ENCODE measurements around the gene RIPPLY2.
A peak's percentile ranks its signal among the peaks of the same experiment; 100 is the strongest.
"Not testable (repeated sequence)": the region's sequence is repeated elsewhere in the genome, so short reads cannot be mapped to it uniquely, and the experiment has no call there.

Gene RIPPLY2

GRCh38 chr6:83873869-83874268 is 20.7 kb downstream of the RIPPLY2 start:
- peaks cover 48% of the 10 kb centered on the region for H3K4me1 Mint-ChIP-seq
- peak overlapping the region; percentile 23 for H3K27ac Mint-ChIP-seq
- no peak for ATAC-seq
- H3K9me3 Mint-ChIP-seq, result peaks cover 4% of the 10 kb centered on the region
- no peaks in the 10 kb centered on the region for H3K27me3 Mint-ChIP-seq
- H3K36me3 Mint-ChIP-seq, result peaks cover 51% of the 10 kb centered on the region
- H3K4me3 Mint-ChIP-seq, result no peak overlapping the region

GRCh38 chr6:83875843-83876242 is 22.7 kb downstream of the RIPPLY2 start:
- ATAC-seq, result no peak
- peaks cover 67% of the 10 kb centered on the region for H3K4me1 Mint-ChIP-seq
- H3K4me3 Mint-ChIP-seq, result no peak overlapping the region
- no peaks in the 10 kb centered on the region for H3K27me3 Mint-ChIP-seq
- H3K27ac Mint-ChIP-seq, result no peak overlapping the region
- H3K36me3 Mint-ChIP-seq, result peaks cover 38% of the 10 kb centered on the region
- H3K9me3 Mint-ChIP-seq, result peaks cover 4% of the 10 kb centered on the region

- Mint-ChIP-seq H3K9me3 (peaks cover 4% of the 10 kb centered on the region), H3K27ac (no peak overlapping the region), H3K4me3 (no peak overlapping the region), H3K36me3 (peaks cover 25% of the 10 kb centered on the region), H3K4me1 (peaks cover 65% of the 10 kb centered on the region), H3K27me3 (no peaks in the 10 kb centered on the region)
- no peak for ATAC-seq
Observed at GRCh38 chr6:83878902-83879644, 25.9 kb downstream of the RIPPLY2 start.

GRCh38 chr6:83879746-83880145 is 26.6 kb downstream of the RIPPLY2 start:
- no peak overlapping the region for H3K4me3 Mint-ChIP-seq
- H3K36me3 Mint-ChIP-seq, result peaks cover 19% of the 10 kb centered on the region
- no peak overlapping the region for H3K27ac Mint-ChIP-seq
- H3K4me1 Mint-ChIP-seq, result peaks cover 65% of the 10 kb centered on the region
- ATAC-seq, result no peak
- H3K27me3 Mint-ChIP-seq, result no peaks in the 10 kb centered on the region
- no peaks in the 10 kb centered on the region for H3K9me3 Mint-ChIP-seq

GRCh38 chr6:83883240-83883639 is 30.1 kb downstream of the RIPPLY2 start:
- ATAC-seq, result no peak
- Mint-ChIP-seq H3K27me3 (no peaks in the 10 kb centered on the region), H3K4me1 (peaks cover 64% of the 10 kb centered on the region), H3K36me3 (peaks cover 7% of the 10 kb centered on the region), H3K4me3 (no peak overlapping the region), H3K9me3 (no peaks in the 10 kb centered on the region), H3K27ac (no peak overlapping the region)

GRCh38 chr6:83884523-83884922 is 31.4 kb downstream of the RIPPLY2 start:
- H3K36me3 Mint-ChIP-seq, result peaks cover 12% of the 10 kb centered on the region
- H3K27ac Mint-ChIP-seq, result no peak overlapping the region
- H3K4me3 Mint-ChIP-seq, result no peak overlapping the region
- ATAC-seq, result no peak
- peaks cover 61% of the 10 kb centered on the region for H3K4me1 Mint-ChIP-seq
- H3K9me3 Mint-ChIP-seq, result no peaks in the 10 kb centered on the region
- no peaks in the 10 kb centered on the region for H3K27me3 Mint-ChIP-seq

- ATAC-seq, result peak; percentile 43
- Mint-ChIP-seq H3K27me3 (no peaks in the 10 kb centered on the region), H3K4me3 (no peak overlapping the region), H3K9me3 (no peaks in the 10 kb centered on the region), H3K27ac (no peak overlapping the region), H3K36me3 (peaks cover 18% of the 10 kb centered on the region), H3K4me1 (peaks cover 57% of the 10 kb centered on the region)
Observed at GRCh38 chr6:83885984-83886383, 32.8 kb downstream of the RIPPLY2 start.

- Mint-ChIP-seq H3K4me3 (no peak overlapping the region), H3K27ac (no peak overlapping the region), H3K4me1 (peaks cover 63% of the 10 kb centered on the region), H3K9me3 (no peaks in the 10 kb centered on the region), H3K27me3 (no peaks in the 10 kb centered on the region), H3K36me3 (peaks cover 22% of the 10 kb centered on the region)
- ATAC-seq, result no peak
Observed at GRCh38 chr6:83889621-83890020, 36.5 kb downstream of the RIPPLY2 start.

GRCh38 chr6:83890520-83890919 is 37.4 kb downstream of the RIPPLY2 start:
- H3K4me3 Mint-ChIP-seq, result no peak overlapping the region
- no peaks in the 10 kb centered on the region for H3K9me3 Mint-ChIP-seq
- no peak for ATAC-seq
- peaks cover 22% of the 10 kb centered on the region for H3K36me3 Mint-ChIP-seq
- no peak overlapping the region for H3K27ac Mint-ChIP-seq
- H3K27me3 Mint-ChIP-seq, result no peaks in the 10 kb centered on the region
- H3K4me1 Mint-ChIP-seq, result peaks cover 66% of the 10 kb centered on the region

- H3K36me3 Mint-ChIP-seq, result peaks cover 31% of the 10 kb centered on the region
- H3K27me3 Mint-ChIP-seq, result no peaks in the 10 kb centered on the region
- no peak overlapping the region for H3K4me3 Mint-ChIP-seq
- H3K4me1 Mint-ChIP-seq, result peaks cover 63% of the 10 kb centered on the region
- H3K27ac Mint-ChIP-seq, result no peak overlapping the region
- ATAC-seq, result no peak
- no peaks in the 10 kb centered on the region for H3K9me3 Mint-ChIP-seq
Observed at GRCh38 chr6:83891586-83891985, 38.4 kb downstream of the RIPPLY2 start.

GRCh38 chr6:83893024-83893423 is 39.9 kb downstream of the RIPPLY2 start:
- peaks cover 63% of the 10 kb centered on the region for H3K4me1 Mint-ChIP-seq
- no peak for ATAC-seq
- peaks cover 42% of the 10 kb centered on the region for H3K36me3 Mint-ChIP-seq
- H3K27ac Mint-ChIP-seq, result no peak overlapping the region
- H3K9me3 Mint-ChIP-seq, result no peaks in the 10 kb centered on the region
- H3K4me3 Mint-ChIP-seq, result no peak overlapping the region
- H3K27me3 Mint-ChIP-seq, result no peaks in the 10 kb centered on the region

- not testable (repeated sequence) for ATAC-seq, H3K27me3 Mint-ChIP-seq, H3K4me3 Mint-ChIP-seq, H3K27ac Mint-ChIP-seq, H3K9me3 Mint-ChIP-seq
- Mint-ChIP-seq H3K36me3 (peaks cover 56% of the 10 kb centered on the region), H3K4me1 (peaks cover 57% of the 10 kb centered on the region)
Observed at GRCh38 chr6:83897094-83897493, 43.9 kb downstream of the RIPPLY2 start.

GRCh38 chr6:83901624-83902023 is 48.5 kb downstream of the RIPPLY2 start:
- H3K4me3 Mint-ChIP-seq, result no peak overlapping the region
- H3K27me3 Mint-ChIP-seq, result no peaks in the 10 kb centered on the region
- ATAC-seq, result no peak
- H3K9me3 Mint-ChIP-seq, result peaks cover 22% of the 10 kb centered on the region
- peaks cover 82% of the 10 kb centered on the region for H3K36me3 Mint-ChIP-seq
- peaks cover 66% of the 10 kb centered on the region for H3K4me1 Mint-ChIP-seq
- H3K27ac Mint-ChIP-seq, result no peak overlapping the region

GRCh38 chr6:83904395-83904794 is 51.2 kb downstream of the RIPPLY2 start:
- Mint-ChIP-seq H3K4me1 (peaks cover 77% of the 10 kb centered on the region), H3K9me3 (peaks cover 27% of the 10 kb centered on the region), H3K27ac (no peak overlapping the region), H3K4me3 (no peak overlapping the region), H3K36me3 (peaks cover 90% of the 10 kb centered on the region), H3K27me3 (no peaks in the 10 kb centered on the region)
- ATAC-seq, result no peak

- Mint-ChIP-seq H3K36me3 (peaks cover 88% of the 10 kb centered on the region), H3K27me3 (no peaks in the 10 kb centered on the region), H3K4me1 (peaks cover 73% of the 10 kb centered on the region), H3K9me3 (peaks cover 29% of the 10 kb centered on the region), H3K27ac (no peak overlapping the region), H3K4me3 (no peak overlapping the region)
- no peak for ATAC-seq
Observed at GRCh38 chr6:83905648-83906047, 52.5 kb downstream of the RIPPLY2 start.

Data from stimulated activated memory B cell treated with anti-CD40 and anti-IgM and Interleukin-4, amounts not matched to agents 10 μg/mL and 1 μg/mL and 100 μg/mL, for 72 hours (primary cell).